Measurements from ENCODE around the gene PIAS1.
"Not testable (repeated sequence)": the region's sequence is repeated elsewhere in the genome, so short reads cannot be mapped to it uniquely, and the experiment has no call there.

The PIAS1 gene

DNA sequence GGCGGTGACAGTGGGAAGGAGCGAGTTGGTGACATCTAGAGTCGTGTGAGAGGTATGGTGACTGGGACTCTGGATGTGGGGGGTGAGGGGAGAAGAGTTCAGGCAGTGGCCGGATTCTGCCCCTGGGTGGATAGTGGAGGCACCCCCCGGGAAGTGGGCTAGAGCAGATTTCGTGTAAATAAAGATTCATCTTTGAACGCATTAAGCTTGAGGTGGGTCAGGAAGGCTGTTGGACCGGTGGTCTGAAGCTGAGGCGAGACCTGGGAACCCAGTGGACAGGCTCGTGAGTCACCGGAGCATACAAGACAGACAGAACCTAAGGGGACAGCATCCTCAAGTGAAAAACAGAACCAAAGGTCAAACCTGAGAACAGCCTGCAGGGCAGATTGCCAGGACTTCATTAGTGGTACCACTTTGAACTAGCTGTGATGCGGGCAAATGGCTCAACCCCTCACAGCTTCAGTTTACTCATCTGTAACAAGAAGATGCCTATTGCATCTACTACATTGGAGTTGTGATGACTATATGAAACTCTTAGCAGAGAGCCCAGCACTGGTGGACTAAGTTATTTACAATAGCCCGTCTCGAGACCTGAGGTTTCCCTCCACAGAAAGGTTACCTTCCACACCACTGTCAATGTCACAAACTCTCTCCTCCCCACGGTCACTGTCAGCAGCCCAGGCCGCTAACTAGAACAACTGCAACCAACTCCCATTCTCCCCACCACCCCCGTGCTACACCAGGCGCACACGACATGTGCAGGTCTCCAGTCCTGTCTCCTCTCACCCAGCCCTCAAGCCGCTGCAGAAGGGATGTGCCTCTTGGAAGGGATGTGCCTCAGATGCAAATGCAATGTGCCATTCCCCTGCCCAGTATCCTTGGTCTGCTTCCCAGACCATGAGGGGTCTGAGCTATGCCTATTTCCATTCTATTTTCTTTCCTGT lies 176.3 kb downstream of the PIAS1 start:
- no peaks in the 10 kb centered on the region for H3K36me3 ChIP-seq (ENCODE audit: control insufficient read depth, insufficient read depth, low read length, severe bottlenecking)
- peaks cover 17% of the 10 kb centered on the region for H3K4me1 ChIP-seq (ENCODE audit: control insufficient read depth, insufficient read depth, low read length)
- DNase-seq (ENCODE audit: low read depth) = peak; percentile 33
- peak overlapping the region; percentile 86 for H3K9ac ChIP-seq (ENCODE audit: low read length)
- H3K9me3 ChIP-seq (ENCODE audit: control insufficient read depth, low read length) = no peaks in the 10 kb centered on the region
- peak overlapping the region; percentile 88 for H3K4me3 ChIP-seq (ENCODE audit: low read length)
- no peaks in the 10 kb centered on the region for H3K27me3 ChIP-seq (replicated peaks; ENCODE audit: control insufficient read depth, insufficient read depth, low read length)

DNA sequence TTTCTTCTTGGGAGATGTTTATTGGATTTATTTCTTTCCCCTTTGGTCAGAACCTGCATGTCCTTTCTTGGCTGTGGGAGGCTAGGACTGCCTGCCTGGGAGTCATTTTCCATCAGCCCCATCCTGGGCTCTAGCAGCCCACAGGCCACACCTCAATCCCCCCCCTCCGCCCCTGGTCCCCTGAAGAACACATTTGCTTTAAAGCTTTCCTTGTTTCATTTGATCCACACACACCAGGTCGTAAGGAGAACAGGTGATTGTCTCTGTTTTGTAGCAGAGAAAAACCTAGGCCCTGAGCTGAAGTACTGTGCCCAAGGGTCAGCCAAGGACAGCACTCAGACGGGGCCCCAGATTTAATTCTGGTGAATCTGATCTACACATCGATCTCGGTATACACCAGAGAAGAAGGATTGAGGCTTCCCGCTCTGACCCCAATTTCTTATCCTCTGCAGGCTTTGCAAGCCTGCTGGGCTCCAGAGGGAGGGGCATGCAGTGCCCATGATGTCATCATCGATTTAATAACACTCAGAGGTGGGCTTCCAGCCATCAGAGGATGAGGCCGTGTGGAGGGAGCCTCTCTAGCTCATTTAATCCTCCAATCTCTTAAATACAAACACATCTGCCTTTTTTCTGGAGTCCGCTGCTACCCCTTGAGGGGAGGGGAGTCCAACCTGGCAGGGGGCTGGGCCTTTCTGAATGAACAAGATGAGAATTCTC lies 177.1 kb downstream of the PIAS1 start:
- DNase-seq (ENCODE audit: low read depth) = no peak
- H3K9ac ChIP-seq (ENCODE audit: low read length) = no peak overlapping the region
- H3K36me3 ChIP-seq (ENCODE audit: control insufficient read depth, insufficient read depth, low read length, severe bottlenecking) = no peaks in the 10 kb centered on the region
- no peaks in the 10 kb centered on the region for H3K9me3 ChIP-seq (ENCODE audit: control insufficient read depth, low read length)
- peaks cover 17% of the 10 kb centered on the region for H3K4me1 ChIP-seq (ENCODE audit: control insufficient read depth, insufficient read depth, low read length)
- no peaks in the 10 kb centered on the region for H3K27me3 ChIP-seq (replicated peaks; ENCODE audit: control insufficient read depth, insufficient read depth, low read length)
- no peak overlapping the region for H3K4me3 ChIP-seq (ENCODE audit: low read length)

DNA sequence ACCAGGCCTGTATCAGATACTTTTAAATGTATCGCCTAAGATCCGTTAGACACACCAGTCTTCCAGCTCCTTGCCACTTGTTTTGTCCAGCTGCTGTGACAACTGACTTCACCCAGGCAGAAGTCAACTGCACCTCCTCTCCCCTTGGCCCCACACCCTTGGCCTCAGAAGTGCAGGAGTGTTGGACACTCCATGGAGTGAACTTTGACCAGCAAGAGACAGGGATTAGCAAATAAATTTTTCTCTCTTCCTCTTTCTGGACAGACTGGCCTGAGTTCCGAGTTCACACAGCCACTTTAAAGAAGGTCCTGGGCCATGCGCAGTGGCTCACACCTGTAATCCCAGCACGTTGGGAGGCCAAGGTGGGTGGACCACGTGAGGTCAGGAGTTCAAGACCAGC lies 178.3 kb downstream of the PIAS1 start:
- Histone ChIP-seq H3K36me3 (ENCODE audit: control insufficient read depth, insufficient read depth, low read length, severe bottlenecking) (no peaks in the 10 kb centered on the region), H3K9ac (ENCODE audit: low read length) (no peak overlapping the region), H3K27me3 (replicated peaks; ENCODE audit: control insufficient read depth, insufficient read depth, low read length) (no peaks in the 10 kb centered on the region), H3K4me1 (ENCODE audit: control insufficient read depth, insufficient read depth, low read length) (peaks cover 17% of the 10 kb centered on the region), H3K4me3 (ENCODE audit: low read length) (no peak overlapping the region), H3K9me3 (ENCODE audit: control insufficient read depth, low read length) (no peaks in the 10 kb centered on the region)
- no peak for DNase-seq (ENCODE audit: low read depth)

DNA sequence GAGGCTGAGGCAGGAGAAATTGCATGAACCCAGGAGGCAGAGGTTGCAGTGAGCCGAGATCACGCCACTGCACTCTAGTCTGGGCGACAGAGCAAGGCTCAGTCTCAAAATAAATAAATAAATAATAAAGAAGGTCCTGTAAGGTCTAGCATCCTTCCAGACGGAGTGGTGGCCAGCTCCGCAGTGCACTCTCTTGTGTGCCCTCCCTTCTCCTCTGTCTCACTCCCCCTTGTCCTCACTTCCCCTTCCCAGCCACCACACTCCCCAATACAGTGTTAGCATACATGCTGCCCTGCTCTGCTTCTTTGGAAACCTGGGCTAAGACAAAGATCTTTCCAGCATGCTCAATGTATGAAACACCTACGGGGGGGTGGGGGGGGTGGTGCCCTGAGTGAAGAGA lies 178.8 kb downstream of the PIAS1 start:
- Histone ChIP-seq H3K9me3 (ENCODE audit: control insufficient read depth, low read length) (no peaks in the 10 kb centered on the region), H3K9ac (ENCODE audit: low read length) (no peak overlapping the region), H3K4me1 (ENCODE audit: control insufficient read depth, insufficient read depth, low read length) (peaks cover 14% of the 10 kb centered on the region), H3K36me3 (ENCODE audit: control insufficient read depth, insufficient read depth, low read length, severe bottlenecking) (no peaks in the 10 kb centered on the region), H3K27me3 (replicated peaks; ENCODE audit: control insufficient read depth, insufficient read depth, low read length) (no peaks in the 10 kb centered on the region), H3K4me3 (ENCODE audit: low read length) (no peak overlapping the region)
- DNase-seq (ENCODE audit: low read depth) = no peak

DNA sequence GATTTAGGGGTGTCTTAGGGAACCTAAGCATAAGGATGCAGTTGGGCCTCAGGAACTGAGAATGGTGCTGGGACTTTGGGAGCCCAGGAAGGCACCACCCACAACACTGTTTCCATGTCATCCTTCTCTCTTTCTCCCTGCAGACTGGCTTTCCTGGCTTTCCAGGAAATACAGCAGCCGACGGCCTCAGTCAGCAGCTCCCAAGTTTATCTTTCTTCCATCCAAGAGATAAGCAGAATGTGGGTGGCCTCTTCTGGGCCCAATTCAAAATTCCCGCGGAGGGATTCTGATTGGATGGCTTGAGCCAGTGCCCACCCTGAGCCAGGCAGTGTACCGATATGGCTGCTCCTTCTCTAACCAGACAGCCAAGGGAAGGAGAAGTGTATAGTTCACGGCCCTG lies 179.9 kb downstream of the PIAS1 start:
- no peak for DNase-seq (ENCODE audit: low read depth)
- H3K9me3 ChIP-seq (ENCODE audit: control insufficient read depth, low read length) = peaks cover 6% of the 10 kb centered on the region
- no peak overlapping the region for H3K9ac ChIP-seq (ENCODE audit: low read length)
- peaks cover 6% of the 10 kb centered on the region for H3K4me1 ChIP-seq (ENCODE audit: control insufficient read depth, insufficient read depth, low read length)
- H3K36me3 ChIP-seq (ENCODE audit: control insufficient read depth, insufficient read depth, low read length, severe bottlenecking) = no peaks in the 10 kb centered on the region
- no peak overlapping the region for H3K4me3 ChIP-seq (ENCODE audit: low read length)
- H3K27me3 ChIP-seq (replicated peaks; ENCODE audit: control insufficient read depth, insufficient read depth, low read length) = no peaks in the 10 kb centered on the region

GRCh38 chr15:68234520-68234919 lies 180.4 kb downstream of the PIAS1 start:
- not testable (repeated sequence) for H3K9ac ChIP-seq (ENCODE audit: low read length); H3K4me3 ChIP-seq (ENCODE audit: low read length); DNase-seq (ENCODE audit: low read depth); H3K9me3 ChIP-seq (ENCODE audit: control insufficient read depth, low read length); H3K4me1 ChIP-seq (ENCODE audit: control insufficient read depth, insufficient read depth, low read length); H3K36me3 ChIP-seq (ENCODE audit: control insufficient read depth, insufficient read depth, low read length, severe bottlenecking); H3K27me3 ChIP-seq (replicated peaks; ENCODE audit: control insufficient read depth, insufficient read depth, low read length)

GRCh38 chr15:68235022-68235421 lies 180.9 kb downstream of the PIAS1 start:
- Histone ChIP-seq H3K9me3 (ENCODE audit: control insufficient read depth, low read length) (peaks cover 9% of the 10 kb centered on the region), H3K4me3 (ENCODE audit: low read length) (no peak overlapping the region), H3K4me1 (ENCODE audit: control insufficient read depth, insufficient read depth, low read length) (peaks cover 4% of the 10 kb centered on the region), H3K9ac (ENCODE audit: low read length) (no peak overlapping the region), H3K27me3 (replicated peaks; ENCODE audit: control insufficient read depth, insufficient read depth, low read length) (no peaks in the 10 kb centered on the region), H3K36me3 (ENCODE audit: control insufficient read depth, insufficient read depth, low read length, severe bottlenecking) (no peaks in the 10 kb centered on the region)
- DNase-seq (ENCODE audit: low read depth) = no peak

DNA sequence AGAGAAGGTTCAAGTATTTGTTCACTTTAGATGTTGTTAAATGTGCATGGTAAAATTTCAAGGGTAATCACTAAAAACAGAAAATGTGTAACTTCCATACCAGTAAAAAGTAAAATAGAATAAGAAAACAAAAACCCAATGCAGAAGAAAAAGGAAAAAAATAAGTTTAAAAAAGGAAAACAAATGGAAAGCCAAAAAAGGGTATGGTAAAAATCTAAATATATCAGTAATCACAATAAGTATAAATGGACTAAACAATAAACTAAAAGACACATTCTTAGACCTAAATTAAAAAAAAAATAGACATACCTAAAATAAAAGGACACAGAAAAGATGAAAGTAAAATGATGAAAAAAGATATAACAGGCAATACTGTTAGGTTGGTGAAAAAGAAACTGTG lies 184.9 kb downstream of the PIAS1 start:
- DNase-seq (ENCODE audit: low read depth) = no peak
- H3K9me3 ChIP-seq (ENCODE audit: control insufficient read depth, low read length) = peaks cover 10% of the 10 kb centered on the region
- H3K36me3 ChIP-seq (ENCODE audit: control insufficient read depth, insufficient read depth, low read length, severe bottlenecking) = no peaks in the 10 kb centered on the region
- no peak overlapping the region for H3K9ac ChIP-seq (ENCODE audit: low read length)
- no peak overlapping the region for H3K4me3 ChIP-seq (ENCODE audit: low read length)
- no peaks in the 10 kb centered on the region for H3K27me3 ChIP-seq (replicated peaks; ENCODE audit: control insufficient read depth, insufficient read depth, low read length)
- H3K4me1 ChIP-seq (ENCODE audit: control insufficient read depth, insufficient read depth, low read length) = no peaks in the 10 kb centered on the region

GRCh38 chr15:68241088-68241935 lies 187.2 kb downstream of the PIAS1 start:
- H3K27me3 ChIP-seq (replicated peaks; ENCODE audit: control insufficient read depth, insufficient read depth, low read length) = no peaks in the 10 kb centered on the region
- no peak overlapping the region for H3K4me3 ChIP-seq (ENCODE audit: low read length)
- no peaks in the 10 kb centered on the region for H3K4me1 ChIP-seq (ENCODE audit: control insufficient read depth, insufficient read depth, low read length)
- no peak for DNase-seq (ENCODE audit: low read depth)
- H3K9ac ChIP-seq (ENCODE audit: low read length) = no peak overlapping the region
- H3K36me3 ChIP-seq (ENCODE audit: control insufficient read depth, insufficient read depth, low read length, severe bottlenecking) = no peaks in the 10 kb centered on the region
- peaks cover 19% of the 10 kb centered on the region for H3K9me3 ChIP-seq (ENCODE audit: control insufficient read depth, low read length)
